GM10248 (cell line): ENCODE results near the gene RUVBL1.

Source experiments
- CTCF ChIA-PET: fragments of 300-600 bp; sonication (Branson Sonifier 250); formaldehyde crosslinking; extraction: SDS; loops from one replicate; lab custom pipeline; 2021; ENCODE audit warnings: antibody characterized with exemption; lab: Yijun Ruan, JAX
- POLR2A ChIA-PET: fragments of 350-650 bp; sonication (Branson Sonifier 250); formaldehyde crosslinking; extraction: SDS; loops from one replicate; lab custom pipeline; 2020; ENCODE audit warnings: antibody characterized with exemption; lab: Yijun Ruan, JAX
- DNase-seq: peaks from one replicate; pipeline ENCODE4 v3.0.0; 2012; ENCODE audit errors: extremely low spot score
- CTCF ChIP-seq: IDR thresholded peaks from 2 replicates; pipeline ENCODE4 v1.5.1; 2012; ENCODE audit warnings: mild to moderate bottlenecking, low read depth; ENCODE audit errors: extremely low read depth, missing control alignments, control extremely low read depth

The RUVBL1 gene

GRCh38 chr3:128069271-128069670, 54.3 kb downstream of the RUVBL1 start:
- POLR2A ChIA-PET: interaction anchor here (1.4 kb wide), 1 partner anchor 16 kb away, joined by 4 read pairs; no protein-coding TSS in a partner anchor
- DNase-seq: no peak
- TF ChIP-seq CTCF: no peak
- CTCF ChIA-PET: interaction anchor here (1.2 to 4.3 kb wide), 7 partner anchors 11 to 91 kb away, joined by 3 to 26 read pairs (median 5); partner anchors contain the start of gene RUVBL1

- peak; percentile 36 for TF ChIP-seq CTCF
- DNase-seq: peak; percentile 51
- ChIA-PET CTCF (interaction anchor here (0.9 to 4.3 kb wide), 9 partner anchors 10 to 92 kb away, joined by 3 to 26 read pairs (median 4); partner anchors contain the start of genes RUVBL1 and SEC61A1), POLR2A (no interaction called here)
These were observed 55.4 kb downstream of the RUVBL1 start for GRCh38 chr3:128068156-128068620.

- CTCF ChIA-PET: interaction anchor here (1.2 to 4.3 kb wide), 4 partner anchors 9 to 19 kb away, joined by 3 to 26 read pairs (median 8); partner anchors contain the start of gene SEC61A1
- POLR2A ChIA-PET: interaction anchor here (1.7 kb wide), 1 partner anchor 11 kb away, joined by 4 read pairs; no protein-coding TSS in a partner anchor
- DNase-seq: no peak
- no peak for TF ChIP-seq CTCF
These were observed 56.1 kb downstream of the RUVBL1 start for GRCh38 chr3:128067489-128067888.

- CTCF ChIA-PET: interaction anchor here (0.6 to 4.3 kb wide), 7 partner anchors 9 to 159 kb away, joined by 3 to 26 read pairs (median 3); partner anchors contain the start of gene RUVBL1
- POLR2A ChIA-PET: interaction anchor here (1.7 kb wide), 1 partner anchor 10 kb away, joined by 4 read pairs; no protein-coding TSS in a partner anchor
- no peak for TF ChIP-seq CTCF
- no peak for DNase-seq
These were observed 56.9 kb downstream of the RUVBL1 start for GRCh38 chr3:128066676-128067075.

GRCh38 chr3:128066114-128066513, 57.5 kb downstream of the RUVBL1 start:
- no peak for DNase-seq
- TF ChIP-seq CTCF: no peak
- ChIA-PET POLR2A (interaction anchor here (1.7 kb wide), 1 partner anchor 9 kb away, joined by 4 read pairs; no protein-coding TSS in a partner anchor), CTCF (interaction anchor here (1.0 to 2.5 kb wide), 6 partner anchors 8 to 160 kb away, joined by 3 to 11 read pairs (median 3); no protein-coding TSS in a partner anchor)

GRCh38 chr3:128064962-128065361, 58.6 kb downstream of the RUVBL1 start:
- TF ChIP-seq CTCF: no peak
- no peak for DNase-seq
- CTCF ChIA-PET: interaction anchor here (1.3 to 2.5 kb wide), 2 partner anchors 9 to 11 kb away, joined by 5 to 11 read pairs; no protein-coding TSS in a partner anchor
- POLR2A ChIA-PET: interaction anchor here (1.4 kb wide), 1 partner anchor 11 kb away, joined by 3 read pairs; no protein-coding TSS in a partner anchor
